Skeletal muscle tissue (tissue), 4 donors: Measurements from ENCODE around the gene CPTP. TPM values are rescaled to one million over a fixed set of nuclear protein-coding genes. Genes with fewer than 3 reads are reported as not detected.

ENCODE experiments used
- H3K27ac ChIP-seq: one replicate; pipeline ENCODE4 v1.7.0; 2013; ENCODE audit warnings: mild to moderate bottlenecking, low read depth, low read length, inconsistent platforms
- H3K27me3 ChIP-seq, 3 donors: one replicate each; pipeline ENCODE4 v1.7.0; 2013; ENCODE audit warnings: low read length in 3 of 3; ENCODE audit not compliant: control insufficient read depth in 3 of 3, insufficient read depth in 3 of 3
- H3K36me3 ChIP-seq, 3 donors: one replicate each; pipeline ENCODE4 v1.7.0; 2013; ENCODE audit warnings: low read length in 3 of 3; ENCODE audit not compliant: control insufficient read depth in 3 of 3, insufficient read depth in 3 of 3
- H3K4me1 ChIP-seq, 3 donors: one replicate each; pipeline ENCODE4 v1.7.0; 2013; ENCODE audit warnings: low read length in 3 of 3, mild to moderate bottlenecking in 3 of 3; ENCODE audit not compliant: control insufficient read depth in 3 of 3, insufficient read depth in 3 of 3
- H3K4me3 ChIP-seq, 3 donors: one replicate each; pipeline ENCODE4 v1.7.0; 2013; ENCODE audit warnings: low read length in 3 of 3
- H3K9ac ChIP-seq, 3 donors: one replicate each; pipeline ENCODE4 v1.7.0; 2013; ENCODE audit warnings: low read length in 3 of 3, mild to moderate bottlenecking in 3 of 3, moderate library complexity in 2 of 3, low read depth in 1 of 3
- H3K9me3 ChIP-seq, 3 donors: one replicate each; pipeline ENCODE4 v1.7.0; 2013; ENCODE audit warnings: low read length in 3 of 3; ENCODE audit not compliant: control insufficient read depth in 3 of 3
- total RNA-seq: library from RNA; depleted of rRNA; stranded (reverse); fragments of >200 nt; gene quantifications from one replicate; pipeline ENCODE4 v1.2.3, GENCODE V29; 2014
- donor health status: Osteomylitis.

CPTP gene
- total RNA-seq, 1 donor from 2014 or later = 8.4 TPM

DNA sequence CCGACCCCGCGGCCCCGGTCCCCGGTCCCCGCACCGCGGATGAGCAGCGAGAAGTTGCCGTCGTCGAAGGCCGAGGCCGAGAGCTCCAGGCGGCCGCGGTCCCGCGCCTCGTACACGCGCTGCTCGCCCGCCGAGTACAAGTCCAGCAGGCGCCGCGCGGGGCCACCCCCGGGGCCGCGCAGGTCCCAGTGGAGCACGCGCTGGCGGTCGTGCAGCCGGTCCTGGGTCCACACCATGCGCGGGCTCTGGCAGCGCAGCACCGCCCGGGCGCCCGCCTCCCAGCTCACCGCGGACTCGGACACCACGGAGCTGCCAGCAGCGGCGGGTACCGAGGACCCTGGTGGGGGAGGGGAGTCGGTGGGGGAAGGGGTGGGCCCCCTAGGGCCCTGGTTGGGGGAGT lies 30.8 kb downstream of the CPTP start:
- Histone ChIP-seq H3K27ac (no peak overlapping the region), H3K9me3 (no peaks in the 10 kb centered on the region), H3K9ac (no peak overlapping the region), H3K36me3 (peaks cover 0 to 2% (median 0%) of the 10 kb centered on the region in 3 donors), H3K4me3 (no peak overlapping the region), H3K27me3 (peaks cover 0 to 50% (median 26%) of the 10 kb centered on the region in 3 donors), H3K4me1 (peaks cover 41 to 53% (median 45%) of the 10 kb centered on the region in 3 donors)

GRCh38 chr1:1356166-1356795 lies 31.7 kb downstream of the CPTP start:
- Histone ChIP-seq H3K27me3 (peaks cover 0 to 59% (median 32%) of the 10 kb centered on the region in 3 donors), H3K27ac (no peak overlapping the region), H3K9me3 (no peaks in the 10 kb centered on the region), H3K4me1 (peaks cover 50 to 61% (median 53%) of the 10 kb centered on the region in 3 donors), H3K4me3 (peak overlapping the region; percentile 52 to 69 (median 61)), H3K36me3 (peaks cover 0 to 2% (median 0%) of the 10 kb centered on the region in 3 donors), H3K9ac (no peak overlapping the region)

- Histone ChIP-seq H3K27me3 (peaks cover 0 to 65% (median 32%) of the 10 kb centered on the region in 3 donors), H3K4me1 (peaks cover 45 to 61% (median 53%) of the 10 kb centered on the region in 3 donors), H3K4me3 (peak overlapping the region; percentile 52 to 69 (median 61)), H3K9ac (peak overlapping the region; percentile 45 to 74 (median 72)), H3K9me3 (no peaks in the 10 kb centered on the region), H3K36me3 (peaks cover 0 to 2% (median 0%) of the 10 kb centered on the region in 3 donors), H3K27ac (peak overlapping the region; percentile 77)
Observed at GRCh38 chr1:1356796-1357401, 32.3 kb downstream of the CPTP start.

- Histone ChIP-seq H3K9ac (peak overlapping the region; percentile 62 to 79 (median 74)), H3K4me1 (peaks cover 39 to 54% (median 46%) of the 10 kb centered on the region in 3 donors), H3K27ac (peak overlapping the region; percentile 77), H3K36me3 (peaks cover 0 to 2% (median 0%) of the 10 kb centered on the region in 3 donors), H3K4me3 (peak overlapping the region; percentile 37 to 69 (median 56)), H3K9me3 (no peaks in the 10 kb centered on the region), H3K27me3 (peaks cover 0 to 64% (median 32%) of the 10 kb centered on the region in 3 donors)
Observed at GRCh38 chr1:1357871-1358432, 33.4 kb downstream of the CPTP start.

DNA sequence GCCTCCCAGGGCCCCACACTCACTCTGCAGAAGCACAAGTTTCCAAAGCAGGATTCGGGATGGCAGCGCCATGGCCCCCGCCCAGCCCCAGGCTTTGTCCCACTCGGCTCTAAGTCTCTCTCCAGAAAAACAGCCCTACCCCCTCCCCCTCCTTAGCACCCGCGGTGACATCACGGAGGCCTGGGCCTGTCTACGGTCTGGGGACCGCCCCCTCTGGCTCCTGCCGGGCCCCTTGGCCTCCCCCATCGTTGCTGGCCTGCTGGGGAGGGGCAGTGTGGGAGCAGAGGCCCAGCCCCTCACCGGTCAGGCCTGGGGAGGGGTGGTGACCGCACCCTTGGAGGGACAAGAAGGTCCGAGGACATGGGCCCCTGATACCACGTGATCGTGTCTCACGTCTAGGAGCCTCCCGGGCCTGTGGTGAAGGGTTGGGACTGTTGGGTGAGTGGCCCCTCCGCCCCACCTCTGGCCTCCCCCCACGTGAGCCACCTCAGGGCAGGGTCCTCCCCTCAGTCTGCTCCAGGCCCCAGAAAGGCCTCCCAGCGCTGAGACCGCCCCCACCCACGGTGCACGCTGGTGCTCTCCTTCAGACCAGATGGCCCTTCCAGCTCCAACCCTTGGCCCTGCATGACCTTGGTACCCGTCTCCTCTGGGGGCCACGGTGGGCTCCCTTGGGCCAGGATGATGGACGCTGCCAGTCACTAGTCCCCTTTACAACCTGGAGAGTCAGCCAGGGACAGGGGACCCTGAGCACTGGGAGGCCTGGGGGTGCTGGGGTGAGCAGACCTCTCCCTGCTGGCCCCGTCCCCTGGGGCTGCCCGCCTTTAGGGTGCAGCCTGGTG lies 34.0 kb downstream of the CPTP start, which contains the start of gene MXRA8:
MXRA8 (minus strand) TSS at position 123 of the 839 bp plus-strand sequence; CDS start at position 72, 51 bp downstream.
- peak within 1 kb of the TSS; percentile 77 for H3K27ac ChIP-seq
- peaks cover 0 to 59% (median 25%) of the 10 kb centered on the region in 3 donors for H3K27me3 ChIP-seq
- peak within 1 kb of the TSS; percentile 37 to 69 (median 61) for H3K4me3 ChIP-seq
- peaks cover 33 to 50% (median 40%) of the 10 kb centered on the region in 3 donors for H3K4me1 ChIP-seq
- peak within 1 kb of the TSS; percentile 62 to 79 (median 74) for H3K9ac ChIP-seq
- peaks cover 0 to 2% (median 0%) of the 10 kb centered on the region in 3 donors for H3K36me3 ChIP-seq
- H3K9me3 ChIP-seq = no peaks in the 10 kb centered on the region

GRCh38 chr1:1359308-1359663 lies 34.7 kb downstream of the CPTP start:
- no peaks in the 10 kb centered on the region for H3K9me3 ChIP-seq
- no peaks in the 10 kb centered on the region for H3K36me3 ChIP-seq
- peak overlapping the region; percentile 32 to 79 (median 33) for H3K9ac ChIP-seq
- H3K4me3 ChIP-seq = no peak overlapping the region
- peak overlapping the region; percentile 77 for H3K27ac ChIP-seq
- peaks cover 31 to 50% (median 38%) of the 10 kb centered on the region in 3 donors for H3K4me1 ChIP-seq
- peaks cover 0 to 53% (median 20%) of the 10 kb centered on the region in 3 donors for H3K27me3 ChIP-seq

- Histone ChIP-seq H3K27me3 (peaks cover 0 to 47% (median 16%) of the 10 kb centered on the region in 3 donors), H3K4me3 (no peak overlapping the region), H3K27ac (peak overlapping the region; percentile 77), H3K36me3 (no peaks in the 10 kb centered on the region), H3K9me3 (no peaks in the 10 kb centered on the region), H3K9ac (peak overlapping the region; percentile 6 to 57 (median 57)), H3K4me1 (peaks cover 28 to 50% (median 38%) of the 10 kb centered on the region in 3 donors)
Observed at GRCh38 chr1:1359664-1360468, 35.3 kb downstream of the CPTP start.

- peaks cover 0 to 46% (median 16%) of the 10 kb centered on the region in 3 donors for H3K27me3 ChIP-seq
- peak overlapping the region in 2 of 3 donors; percentile 60 to 63 for H3K9ac ChIP-seq
- H3K9me3 ChIP-seq = no peaks in the 10 kb centered on the region
- peak overlapping the region; percentile 9 to 70 (median 66) for H3K4me3 ChIP-seq
- no peaks in the 10 kb centered on the region for H3K36me3 ChIP-seq
- H3K27ac ChIP-seq = peak overlapping the region; percentile 62
- H3K4me1 ChIP-seq = peaks cover 27 to 50% (median 38%) of the 10 kb centered on the region in 3 donors
Observed at GRCh38 chr1:1360506-1361169, 36.0 kb downstream of the CPTP start.
